ENCODE data around the gene CRADD.

- TF ChIP-seq CTCF (IDR thresholded peaks at IDR 0.05; ENCODE audit: insufficient read depth, low read length) (no peak), POLR2AphosphoS5 (IDR thresholded peaks at IDR 0.05; ENCODE audit: low read depth) (no peak), SPI1 (IDR thresholded peaks at IDR 0.05; ENCODE audit: borderline replicate concordance, low read depth) (no peak), GABPA (IDR thresholded peaks at IDR 0.05; ENCODE audit: low read depth) (no peak)
- TF ChIP-seq, protein P1, sequence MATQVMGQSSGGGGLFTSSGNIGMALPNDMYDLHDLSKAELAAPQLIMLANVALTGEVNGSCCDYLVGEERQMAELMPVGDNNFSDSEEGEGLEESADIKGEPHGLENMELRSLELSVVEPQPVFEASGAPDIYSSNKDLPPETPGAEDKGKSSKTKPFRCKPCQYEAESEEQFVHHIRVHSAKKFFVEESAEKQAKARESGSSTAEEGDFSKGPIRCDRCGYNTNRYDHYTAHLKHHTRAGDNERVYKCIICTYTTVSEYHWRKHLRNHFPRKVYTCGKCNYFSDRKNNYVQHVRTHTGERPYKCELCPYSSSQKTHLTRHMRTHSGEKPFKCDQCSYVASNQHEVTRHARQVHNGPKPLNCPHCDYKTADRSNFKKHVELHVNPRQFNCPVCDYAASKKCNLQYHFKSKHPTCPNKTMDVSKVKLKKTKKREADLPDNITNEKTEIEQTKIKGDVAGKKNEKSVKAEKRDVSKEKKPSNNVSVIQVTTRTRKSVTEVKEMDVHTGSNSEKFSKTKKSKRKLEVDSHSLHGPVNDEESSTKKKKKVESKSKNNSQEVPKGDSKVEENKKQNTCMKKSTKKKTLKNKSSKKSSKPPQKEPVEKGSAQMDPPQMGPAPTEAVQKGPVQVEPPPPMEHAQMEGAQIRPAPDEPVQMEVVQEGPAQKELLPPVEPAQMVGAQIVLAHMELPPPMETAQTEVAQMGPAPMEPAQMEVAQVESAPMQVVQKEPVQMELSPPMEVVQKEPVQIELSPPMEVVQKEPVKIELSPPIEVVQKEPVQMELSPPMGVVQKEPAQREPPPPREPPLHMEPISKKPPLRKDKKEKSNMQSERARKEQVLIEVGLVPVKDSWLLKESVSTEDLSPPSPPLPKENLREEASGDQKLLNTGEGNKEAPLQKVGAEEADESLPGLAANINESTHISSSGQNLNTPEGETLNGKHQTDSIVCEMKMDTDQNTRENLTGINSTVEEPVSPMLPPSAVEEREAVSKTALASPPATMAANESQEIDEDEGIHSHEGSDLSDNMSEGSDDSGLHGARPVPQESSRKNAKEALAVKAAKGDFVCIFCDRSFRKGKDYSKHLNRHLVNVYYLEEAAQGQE (IDR thresholded peaks at IDR 0.05; ENCODE audit: insufficient replicate concordance, low read depth): no peak
These were observed 57.6 kb downstream of the CRADD start for GRCh38 chr12:93734784-93735183.
